HuH-7.5 (cell line): ENCODE data around the gene SLC39A11.

Source experiments
- DNase-seq: peaks from one replicate; pipeline ENCODE4 v3.0.0; 2011; ENCODE audit warnings: low spot score

SLC39A11 gene

GRCh38 chr17:73042809-73043685 is 49.4 kb downstream of the SLC39A11 start:
- no peak for DNase-seq

GRCh38 chr17:73042225-73042624 is 50.3 kb downstream of the SLC39A11 start:
- DNase-seq, result no peak

GRCh38 chr17:73039282-73039681 is 53.2 kb downstream of the SLC39A11 start:
- DNase-seq, result no peak

- DNase-seq, result no peak
Observed at GRCh38 chr17:73031472-73031871, 61.0 kb downstream of the SLC39A11 start.

GRCh38 chr17:73030995-73031394 is 61.5 kb downstream of the SLC39A11 start:
- no peak for DNase-seq

- DNase-seq, result peak; percentile 57
Observed at GRCh38 chr17:73030501-73030921, 62.0 kb downstream of the SLC39A11 start.

- no peak for DNase-seq
Observed at GRCh38 chr17:73029991-73030390, 62.5 kb downstream of the SLC39A11 start.

GRCh38 chr17:73029021-73029420 is 63.5 kb downstream of the SLC39A11 start:
- no peak for DNase-seq

GRCh38 chr17:73028299-73028755 is 64.2 kb downstream of the SLC39A11 start:
- DNase-seq, result no peak

GRCh38 chr17:73027130-73027741 is 65.3 kb downstream of the SLC39A11 start:
- no peak for DNase-seq

GRCh38 chr17:73025041-73025560 is 67.4 kb downstream of the SLC39A11 start:
- DNase-seq, result no peak

- no peak for DNase-seq
Observed at GRCh38 chr17:73023759-73024158, 68.7 kb downstream of the SLC39A11 start.

GRCh38 chr17:73022694-73023093 is 69.8 kb downstream of the SLC39A11 start:
- DNase-seq, result no peak

GRCh38 chr17:73021771-73022170 is 70.7 kb downstream of the SLC39A11 start:
- DNase-seq, result no peak

- DNase-seq, result no peak
Observed at GRCh38 chr17:73020110-73020509, 72.4 kb downstream of the SLC39A11 start.

- no peak for DNase-seq
Observed at GRCh38 chr17:73018599-73018998, 73.9 kb downstream of the SLC39A11 start.

GRCh38 chr17:73017658-73018057 is 74.8 kb downstream of the SLC39A11 start:
- no peak for DNase-seq

- no peak for DNase-seq
Observed at GRCh38 chr17:73015722-73016276, 76.7 kb downstream of the SLC39A11 start.

GRCh38 chr17:73013816-73014663 is 78.4 kb downstream of the SLC39A11 start:
- no peak for DNase-seq

- DNase-seq, result no peak
Observed at GRCh38 chr17:73013301-73013700, 79.2 kb downstream of the SLC39A11 start.

GRCh38 chr17:73011016-73011486 is 81.4 kb downstream of the SLC39A11 start:
- no peak for DNase-seq

GRCh38 chr17:73010414-73010813 is 82.1 kb downstream of the SLC39A11 start:
- DNase-seq, result no peak
